Panc1 (cell line): ENCODE data around the gene D2HGDH. TPM values are rescaled to one million over a fixed set of nuclear protein-coding genes. Genes with fewer than 3 reads are reported as not detected.
A peak's percentile ranks its signal among the peaks of the same experiment; 100 is the strongest.

Experiments
- ATAC-seq: fragments of 200-7000 bp; cut with Tn5 transposase; 2 replicates; pipeline ENCODE4 v1.9.1; 2020; ENCODE audit warnings: mild to moderate bottlenecking, moderate library complexity
- BruUV-seq: library from RNA; stranded (reverse); fragments of 400-500 nt; replicated peaks from 2 replicates; lab custom pipeline; 2021; lab: Mats Ljungman, UMichigan
- CTCF ChIA-PET: fragments of 300-600 bp; sonication (Branson Sonifier 250); formaldehyde crosslinking; loops from one replicate; lab custom pipeline; 2022; ENCODE audit warnings: antibody characterized with exemption; lab: Charles Lee
- POLR2A ChIA-PET: fragments of 300-600 bp; sonication (Branson Sonifier 250); formaldehyde crosslinking; loops from one replicate; lab custom pipeline; 2022; ENCODE audit warnings: antibody characterized with exemption; lab: Charles Lee
- DNase-seq: peaks from one replicate; pipeline ENCODE4 v3.0.0-alpha.2; 2010; ENCODE audit warnings: low read depth, low spot score
- H3K27ac ChIP-seq: 2 replicates; pipeline ENCODE4 v1.5.1; 2011; ENCODE audit warnings: mild to moderate bottlenecking, low read length, inconsistent platforms
- H3K27me3 ChIP-seq: fragments of 200-500 bp; sonication (Bioruptor generic); 2 replicates; pipeline ENCODE4 v1.6.0; 2014; ENCODE audit warnings: low read length, inconsistent platforms; ENCODE audit not compliant: control insufficient read depth, insufficient read depth
- H3K36me3 ChIP-seq: fragments of 200-500 bp; sonication (Bioruptor generic); 2 replicates; pipeline ENCODE4 v1.5.1; 2014; ENCODE audit warnings: inconsistent platforms, mild to moderate bottlenecking, low read length, moderate library complexity; ENCODE audit not compliant: control insufficient read depth, insufficient read depth
- H3K4me1 ChIP-seq: 2 replicates; pipeline ENCODE4 v1.5.1; 2011; ENCODE audit warnings: inconsistent platforms, mild to moderate bottlenecking, low read length, moderate library complexity; ENCODE audit not compliant: control insufficient read depth, insufficient read depth
- H3K4me3 ChIP-seq, 2 experiments: 2 replicates each; pipeline ENCODE4 v1.5.1; 2011 to 2012; ENCODE audit warnings: low read depth in 2 of 2, low read length in 2 of 2, mild to moderate bottlenecking in 2 of 2, inconsistent platforms in 1 of 2, moderate library complexity in 1 of 2
- H3K9me3 ChIP-seq: fragments of 200-500 bp; sonication (Bioruptor generic); 2 replicates; pipeline ENCODE4 v1.5.1; 2014; ENCODE audit warnings: low read depth, mild to moderate bottlenecking, inconsistent platforms, low read length, moderate library complexity; ENCODE audit not compliant: control insufficient read depth, insufficient read depth
- CTCF ChIP-seq: fragments of 450-650 bp; IDR thresholded peaks from 2 replicates; pipeline ENCODE4 v1.5.1; 2017; ENCODE audit warnings: mild to moderate bottlenecking
- POLR2AphosphoS5 ChIP-seq: IDR thresholded peaks from 2 replicates; pipeline ENCODE4 v1.6.1; 2012; ENCODE audit warnings: mild to moderate bottlenecking, low read depth, low read length, moderate library complexity
- REST ChIP-seq, 2 experiments: IDR thresholded peaks; 2 replicates each; pipeline ENCODE4 v1.6.1; 2011 to 2012; ENCODE audit warnings: low read depth in 2 of 2, control low read depth in 1 of 2, low read length in 1 of 2, mild to moderate bottlenecking in 1 of 2, moderate library complexity in 1 of 2; ENCODE audit not compliant: insufficient read depth in 1 of 2
- SIN3A ChIP-seq: IDR thresholded peaks from 2 replicates; pipeline ENCODE4 v1.6.1; 2012; ENCODE audit warnings: low read depth, mild to moderate bottlenecking, low read length, moderate library complexity, borderline replicate concordance; ENCODE audit not compliant: insufficient read depth
- TCF7L2 ChIP-seq: IDR thresholded peaks from 2 replicates; pipeline ENCODE4 v1.6.1; 2011; ENCODE audit warnings: mild to moderate bottlenecking, low read depth, low read length, inconsistent platforms
- in situ Hi-C: cut with HindIII; loops from 2 replicates; pipeline ENCODE4 v1.10.0; 2016; ENCODE audit warnings: low sequenced_read_pairs, low pct_unique_long_range_greater_than_20kb
- intact Hi-C: fragments of 100-400 bp; cut with micrococcal nuclease; formaldehyde crosslinking; loops from one replicate; pipeline ENCODE4 v1.10.0; 2022; ENCODE audit not compliant: unreplicated experiment
- total RNA-seq: library from RNA; stranded (reverse); gene quantifications from one replicate; pipeline ENCODE4 v1.2.1, GENCODE V29; 2021; ENCODE audit not compliant: unreplicated experiment

Gene D2HGDH
- total RNA-seq, 1 experiment from 2014 or later = 53.0 TPM

DNA sequence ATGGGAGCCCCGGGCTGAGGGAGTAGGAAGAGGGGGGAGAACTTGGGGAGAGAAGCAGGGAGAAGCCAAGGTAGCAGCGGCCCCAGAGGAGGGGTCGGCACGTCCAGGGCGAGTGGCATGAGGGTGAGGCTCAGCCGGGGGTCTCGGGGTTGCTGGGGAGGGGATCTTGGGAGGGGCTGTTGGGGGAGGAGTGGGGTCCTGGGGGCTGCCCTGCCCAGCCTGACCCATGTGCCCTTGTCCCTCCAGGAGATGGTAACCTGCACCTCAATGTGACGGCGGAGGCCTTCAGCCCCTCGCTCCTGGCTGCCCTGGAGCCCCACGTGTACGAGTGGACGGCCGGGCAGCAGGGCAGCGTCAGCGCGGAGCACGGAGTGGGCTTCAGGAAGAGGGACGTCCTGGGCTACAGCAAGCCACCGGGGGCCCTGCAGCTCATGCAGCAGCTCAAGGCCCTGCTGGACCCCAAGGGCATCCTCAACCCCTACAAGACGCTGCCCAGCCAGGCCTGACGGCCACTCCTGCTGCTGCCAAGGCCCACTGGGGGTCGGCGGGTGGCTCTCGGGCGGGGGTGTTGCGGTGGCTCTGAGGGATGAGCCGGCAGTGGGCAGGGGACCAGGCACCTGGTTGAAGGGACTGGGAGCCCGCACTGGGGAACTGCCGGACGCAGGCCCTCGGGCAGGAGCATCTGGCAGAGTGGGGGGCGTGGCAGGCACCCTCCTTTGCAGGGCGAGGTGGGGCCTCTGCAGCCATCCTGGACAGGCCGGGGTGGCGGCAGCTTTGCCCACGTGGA, 33.2 kb downstream of the D2HGDH start:
- Histone ChIP-seq H3K9me3 (no peaks in the 10 kb centered on the region), H3K27me3 (no peaks in the 10 kb centered on the region), H3K4me1 (peaks cover 11% of the 10 kb centered on the region), H3K27ac (no peak overlapping the region), H3K4me3 (no peak overlapping the region), H3K36me3 (no peaks in the 10 kb centered on the region)
- ATAC-seq (0 out of 2 replicates have a peak, but pooled peaks have one; percentile 17), DNase-seq (no peak)
- TF ChIP-seq REST (IDR thresholded peaks at IDR 0.05; ENCODE audit: insufficient read depth in 1 of 2, low read depth in 2 of 2, low read length in 1 of 2) = no peak
- no peak for TF ChIP-seq TCF7L2
- no peak for TF ChIP-seq CTCF
- no peak for TF ChIP-seq SIN3A
- no peak for TF ChIP-seq POLR2AphosphoS5
- in situ Hi-C loops (no loop called here), intact Hi-C loops (no loop called here)
- POLR2A ChIA-PET = no interaction called here
- CTCF ChIA-PET = no interaction called here
- no TSS peak for BruUV-seq

DNA sequence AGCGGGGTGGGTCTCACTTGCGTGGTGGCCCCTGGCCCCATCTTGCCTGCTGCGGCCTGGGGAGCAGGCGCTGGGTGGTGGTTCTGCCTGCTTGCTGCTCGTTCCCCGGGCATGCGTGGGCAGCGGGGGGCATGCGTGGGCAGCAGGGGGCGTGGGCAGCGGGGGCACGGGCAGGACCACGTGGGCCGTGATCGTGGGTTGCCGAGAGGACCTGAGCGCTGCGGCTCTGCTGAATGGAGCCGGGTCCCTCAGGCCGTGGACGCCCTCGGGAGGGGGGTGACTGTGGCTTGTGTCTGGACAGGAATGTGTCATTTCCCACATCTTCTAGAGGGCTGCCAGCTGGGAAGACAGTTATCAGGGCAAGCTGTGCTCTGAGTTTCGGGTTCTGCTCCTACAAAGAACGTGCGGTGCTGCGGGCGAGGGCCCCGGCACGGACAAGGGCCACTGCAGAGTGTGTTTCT, 33.9 kb downstream of the D2HGDH start:
- BruUV-seq = no TSS peak
- Histone ChIP-seq H3K27ac (no peak overlapping the region), H3K4me3 (no peak overlapping the region), H3K4me1 (peaks cover 6% of the 10 kb centered on the region), H3K9me3 (no peaks in the 10 kb centered on the region), H3K27me3 (no peaks in the 10 kb centered on the region), H3K36me3 (no peaks in the 10 kb centered on the region)
- TF ChIP-seq TCF7L2 (no peak), REST (IDR thresholded peaks at IDR 0.05; ENCODE audit: insufficient read depth in 1 of 2, low read depth in 2 of 2, low read length in 1 of 2) (no peak), SIN3A (no peak), POLR2AphosphoS5 (no peak), CTCF (no peak)
- ChIA-PET CTCF (no interaction called here), POLR2A (no interaction called here)
- in situ Hi-C loops = no loop called here
- DNase-seq (no peak), ATAC-seq (no peak)
- intact Hi-C loops = no loop called here
